HEK293 (cell line): ENCODE results near the gene NGLY1.

ENCODE experiments used
- CTCF ChIA-PET: fragments of 350-600 bp; formaldehyde crosslinking; extraction: SDS; loops from one replicate; lab custom pipeline; 2021; ENCODE audit warnings: antibody characterized with exemption; lab: Yijun Ruan, JAX
- POLR2A ChIA-PET: fragments of 300-600 bp; formaldehyde crosslinking; extraction: SDS; loops from one replicate; lab custom pipeline; 2020; ENCODE audit warnings: antibody characterized with exemption, inconsistent platforms; lab: Yijun Ruan, JAX
- H3K27ac ChIP-seq: fragments of 200-500 bp; sonication (Bioruptor generic); 2 replicates; pipeline ENCODE4 v1.5.1; 2014; ENCODE audit warnings: low read depth, low read length, control low read depth, inconsistent platforms; ENCODE audit errors: extremely low read depth
- H3K36me3 ChIP-seq, 2 experiments: fragments of 200-500 bp in 1 of 2; sonication (Bioruptor generic) in 1 of 2; 1 replicate in 1 of 2; 2 replicates in 1 of 2; pipeline ENCODE4 v1.5.1; 2014 to 2017; ENCODE audit warnings: inconsistent platforms in 2 of 2, low read length in 2 of 2; ENCODE audit not compliant: control insufficient read depth in 2 of 2, insufficient read depth in 1 of 2
- H3K4me1 ChIP-seq: fragments of 200-500 bp; sonication (Bioruptor generic); 2 replicates; pipeline ENCODE4 v1.5.1; 2014; ENCODE audit warnings: mild to moderate bottlenecking, low read length, inconsistent platforms; ENCODE audit not compliant: control insufficient read depth, insufficient read depth
- H3K4me3 ChIP-seq: 2 replicates; pipeline ENCODE4 v1.5.1; 2011; ENCODE audit warnings: low read depth, mild to moderate bottlenecking, control low read depth, low read length, moderate library complexity
- H3K9me3 ChIP-seq: fragments of 200-500 bp; sonication (Bioruptor generic); 2 replicates; pipeline ENCODE4 v1.5.1; 2014; ENCODE audit warnings: low read depth, low read length, inconsistent platforms; ENCODE audit not compliant: control insufficient read depth, insufficient read depth
- HOXA7 ChIP-seq: sonication (generic); formaldehyde crosslinking; IDR thresholded peaks from 2 replicates; pipeline ENCODE4 v1.8.1; 2022; ENCODE audit warnings: missing genetic modification reagents, borderline replicate concordance
- HOXC10 ChIP-seq: sonication (generic); formaldehyde crosslinking; IDR thresholded peaks from 2 replicates; pipeline ENCODE4 v1.8.1; 2023; ENCODE audit warnings: mild to moderate bottlenecking, missing genetic modification reagents
- KLF16 ChIP-seq: fragments of 450-650 bp; formaldehyde crosslinking; IDR thresholded peaks from 2 replicates; pipeline ENCODE4 v1.5.1; 2017; ENCODE audit warnings: missing biosample characterization, missing genetic modification characterization
- OSR2 ChIP-seq: fragments of 450-650 bp; formaldehyde crosslinking; IDR thresholded peaks from 2 replicates; pipeline ENCODE4 v1.5.1; 2016; ENCODE audit warnings: missing biosample characterization, missing genetic modification characterization
- PRDM6 ChIP-seq: fragments of 450-650 bp; formaldehyde crosslinking; IDR thresholded peaks from 2 replicates; pipeline ENCODE4 v1.5.1; 2017; ENCODE audit warnings: missing biosample characterization, missing genetic modification characterization
- SETDB1 ChIP-seq: IDR thresholded peaks from one replicate; pipeline ENCODE4 v1.6.1; 2017; ENCODE audit warnings: mild to moderate bottlenecking, low read length, moderate library complexity, mixed read lengths; ENCODE audit not compliant: insufficient read length
- TRIM28 ChIP-seq: IDR thresholded peaks from 2 replicates; pipeline ENCODE4 v1.6.1; 2011; ENCODE audit warnings: low read length, control low read depth, borderline replicate concordance
- ZNF146 ChIP-seq: fragments of 450-650 bp; formaldehyde crosslinking; IDR thresholded peaks from 2 replicates; pipeline ENCODE4 v1.5.1; 2016; ENCODE audit warnings: missing biosample characterization, missing genetic modification characterization
- ZNF157 ChIP-seq: fragments of 450-650 bp; formaldehyde crosslinking; IDR thresholded peaks from 2 replicates; pipeline ENCODE4 v1.5.1; 2016; ENCODE audit warnings: missing biosample characterization, missing genetic modification characterization
- ZNF16 ChIP-seq: fragments of 450-650 bp; formaldehyde crosslinking; IDR thresholded peaks from 2 replicates; pipeline ENCODE4 v1.5.1; 2016; ENCODE audit warnings: low read depth, missing biosample characterization, missing genetic modification characterization
- ZNF174 ChIP-seq: fragments of 450-650 bp; formaldehyde crosslinking; IDR thresholded peaks from 2 replicates; pipeline ENCODE4 v1.5.0; 2017; ENCODE audit warnings: missing biosample characterization, mild to moderate bottlenecking, missing genetic modification characterization
- ZNF175 ChIP-seq: fragments of 450-650 bp; formaldehyde crosslinking; IDR thresholded peaks from 2 replicates; pipeline ENCODE4 v1.5.1; 2016; ENCODE audit warnings: missing biosample characterization, missing genetic modification characterization
- ZNF366 ChIP-seq: fragments of 450-650 bp; formaldehyde crosslinking; conservative IDR thresholded peaks from 2 replicates; pipeline ENCODE4 v1.5.1; 2016; ENCODE audit warnings: missing biosample characterization, missing genetic modification characterization
- ZNF48 ChIP-seq: fragments of 450-650 bp; formaldehyde crosslinking; IDR thresholded peaks from 2 replicates; pipeline ENCODE4 v1.5.1; 2016; ENCODE audit warnings: missing biosample characterization, missing genetic modification characterization
- ZNF548 ChIP-seq: fragments of 450-650 bp; formaldehyde crosslinking; IDR thresholded peaks from 2 replicates; pipeline ENCODE4 v1.5.1; 2016; ENCODE audit warnings: missing biosample characterization, missing genetic modification characterization
- ZNF624 ChIP-seq: fragments of 450-650 bp; formaldehyde crosslinking; IDR thresholded peaks from 2 replicates; pipeline ENCODE4 v1.5.1; 2017; ENCODE audit warnings: missing biosample characterization, missing genetic modification characterization
- ZNF777 ChIP-seq: fragments of 450-650 bp; formaldehyde crosslinking; IDR thresholded peaks from 2 replicates; pipeline ENCODE4 v1.5.1; 2017; ENCODE audit warnings: missing biosample characterization, missing genetic modification characterization, borderline replicate concordance
- ZNF785 ChIP-seq: fragments of 450-650 bp; formaldehyde crosslinking; IDR thresholded peaks from 2 replicates; pipeline ENCODE4 v1.5.1; 2016; ENCODE audit warnings: missing biosample characterization, missing genetic modification characterization
- TF ChIP-seq, protein P1 (sequence below): fragments of 450-650 bp; formaldehyde crosslinking; conservative IDR thresholded peaks from 2 replicates; pipeline ENCODE4 v1.5.1; 2016; ENCODE audit warnings: low read depth, missing biosample characterization, missing genetic modification characterization
- TF ChIP-seq, protein P2 (sequence below): fragments of 450-650 bp; formaldehyde crosslinking; IDR thresholded peaks from 2 replicates; pipeline ENCODE4 v1.5.1; 2016; ENCODE audit warnings: missing biosample characterization, missing genetic modification characterization

NGLY1 gene

GRCh38 chr3:25687742-25688141, 95.5 kb downstream of the NGLY1 start:
- H3K27ac ChIP-seq, result no peak overlapping the region
- CTCF ChIA-PET, result no interaction called here
- no peak overlapping the region for H3K4me3 ChIP-seq
- no peaks in the 10 kb centered on the region for H3K4me1 ChIP-seq
- no peak for TF ChIP-seq TRIM28
- TF ChIP-seq ZNF777 (tag by site-specific recombination), result no peak
- TF ChIP-seq ZNF48, result no peak
- TF ChIP-seq ZNF157 (tag by site-specific recombination), result no peak
- TF ChIP-seq HOXC10 (CRISPR knock-in tag), result no peak
- no peak for TF ChIP-seq KLF16 (tag by site-specific recombination)
- TF ChIP-seq ZNF175 (tag by site-specific recombination), result no peak
- no peak for TF ChIP-seq ZNF624 (tag by site-specific recombination)
- no peak for TF ChIP-seq ZNF366 (tag by site-specific recombination)
- no peaks in the 10 kb centered on the region for H3K36me3 ChIP-seq
- H3K9me3 ChIP-seq, result no peaks in the 10 kb centered on the region
- POLR2A ChIA-PET, result no interaction called here

DNA sequence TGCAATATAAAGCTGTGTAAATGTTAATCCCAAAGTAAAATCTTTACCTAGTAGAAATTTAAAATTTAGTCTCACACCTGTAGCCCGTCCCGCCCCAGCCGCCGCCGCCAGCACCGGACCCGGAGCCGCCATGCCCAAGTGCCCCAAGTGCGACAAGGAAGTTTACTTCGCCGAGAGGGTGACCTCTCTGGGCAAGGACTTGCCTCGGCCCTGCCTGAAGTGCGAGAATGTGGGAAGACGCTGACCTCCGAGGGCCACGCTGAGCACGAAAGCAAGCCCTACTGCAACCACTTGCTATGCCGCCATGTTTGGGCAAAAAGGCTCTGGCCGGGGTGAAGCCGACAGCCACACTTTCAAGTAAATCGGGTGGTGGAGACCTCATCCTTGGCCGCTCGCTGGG, 96.5 kb downstream of the NGLY1 start:
- Histone ChIP-seq H3K9me3 (no peaks in the 10 kb centered on the region), H3K4me1 (no peaks in the 10 kb centered on the region), H3K4me3 (no peak overlapping the region), H3K27ac (no peak overlapping the region), H3K36me3 (no peaks in the 10 kb centered on the region)
- ChIA-PET POLR2A (no interaction called here), CTCF (no interaction called here)
- TF ChIP-seq ZNF146 (tag by site-specific recombination) (no peak), ZNF174 (no peak), PRDM6 (no peak), ZNF785 (tag by site-specific recombination) (no peak), HOXA7 (CRISPR knock-in tag) (no peak), OSR2 (tag by site-specific recombination) (no peak), SETDB1 (no peak), ZNF548 (tag by site-specific recombination) (no peak), ZNF16 (tag by site-specific recombination) (no peak)
- TF ChIP-seq, protein P1, sequence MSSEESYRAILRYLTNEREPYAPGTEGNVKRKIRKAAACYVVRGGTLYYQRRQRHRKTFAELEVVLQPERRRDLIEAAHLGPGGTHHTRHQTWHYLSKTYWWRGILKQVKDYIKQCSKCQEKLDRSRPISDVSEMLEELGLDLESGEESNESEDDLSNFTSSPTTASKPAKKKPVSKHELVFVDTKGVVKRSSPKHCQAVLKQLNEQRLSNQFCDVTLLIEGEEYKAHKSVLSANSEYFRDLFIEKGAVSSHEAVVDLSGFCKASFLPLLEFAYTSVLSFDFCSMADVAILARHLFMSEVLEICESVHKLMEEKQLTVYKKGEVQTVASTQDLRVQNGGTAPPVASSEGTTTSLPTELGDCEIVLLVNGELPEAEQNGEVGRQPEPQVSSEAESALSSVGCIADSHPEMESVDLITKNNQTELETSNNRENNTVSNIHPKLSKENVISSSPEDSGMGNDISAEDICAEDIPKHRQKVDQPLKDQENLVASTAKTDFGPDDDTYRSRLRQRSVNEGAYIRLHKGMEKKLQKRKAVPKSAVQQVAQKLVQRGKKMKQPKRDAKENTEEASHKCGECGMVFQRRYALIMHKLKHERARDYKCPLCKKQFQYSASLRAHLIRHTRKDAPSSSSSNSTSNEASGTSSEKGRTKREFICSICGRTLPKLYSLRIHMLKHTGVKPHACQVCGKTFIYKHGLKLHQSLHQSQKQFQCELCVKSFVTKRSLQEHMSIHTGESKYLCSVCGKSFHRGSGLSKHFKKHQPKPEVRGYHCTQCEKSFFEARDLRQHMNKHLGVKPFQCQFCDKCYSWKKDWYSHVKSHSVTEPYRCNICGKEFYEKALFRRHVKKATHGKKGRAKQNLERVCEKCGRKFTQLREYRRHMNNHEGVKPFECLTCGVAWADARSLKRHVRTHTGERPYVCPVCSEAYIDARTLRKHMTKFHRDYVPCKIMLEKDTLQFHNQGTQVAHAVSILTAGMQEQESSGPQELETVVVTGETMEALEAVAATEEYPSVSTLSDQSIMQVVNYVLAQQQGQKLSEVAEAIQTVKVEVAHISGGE, result no peak
- TF ChIP-seq, protein P2, sequence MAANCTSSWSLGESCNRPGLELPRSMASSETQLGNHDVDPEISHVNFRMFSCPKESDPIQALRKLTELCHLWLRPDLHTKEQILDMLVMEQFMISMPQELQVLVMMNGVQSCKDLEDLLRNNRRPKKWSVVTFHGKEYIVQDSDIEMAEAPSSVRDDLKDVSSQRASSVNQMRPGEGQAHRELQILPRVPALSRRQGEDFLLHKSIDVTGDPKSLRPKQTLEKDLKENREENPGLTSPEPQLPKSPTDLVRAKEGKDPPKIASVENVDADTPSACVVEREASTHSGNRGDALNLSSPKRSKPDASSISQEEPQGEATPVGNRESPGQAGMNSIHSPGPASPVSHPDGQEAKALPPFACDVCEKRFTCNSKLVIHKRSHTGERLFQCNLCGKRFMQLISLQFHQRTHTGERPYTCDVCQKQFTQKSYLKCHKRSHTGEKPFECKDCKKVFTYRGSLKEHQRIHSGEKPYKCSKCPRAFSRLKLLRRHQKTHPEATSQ, result no peak
